Stimulated activated CD4-positive, alpha-beta T cell treated with anti-CD3 and anti-CD28 coated beads, Interleukin-1b, Interleukin-23, amount 100 ng/mL, for 4 hours (primary cell): ENCODE data around the gene UBXN1.
A peak's percentile ranks its signal among the peaks of the same experiment; 100 is the strongest.
"Not testable (repeated sequence)": the region's sequence is repeated elsewhere in the genome, so short reads cannot be mapped to it uniquely, and the experiment has no call there.

ENCODE experiments used
- DNase-seq, 2 donors: peaks; one replicate each; pipeline ENCODE4 v3.0.0-alpha.2; 2020; ENCODE audit warnings: low read depth in 2 of 2

Gene UBXN1

GRCh38 chr11:62708392-62708791 lies 29.5 kb upstream of the UBXN1 start:
- DNase-seq = no peak

- no peak for DNase-seq
Observed at GRCh38 chr11:62707277-62707861, 28.5 kb upstream of the UBXN1 start, which contains the start of the genes BSCL2 and GNG3. Gene BSCL2, minus strand, starts transcription at chr11:62707424. Its CDS starts 229 bp downstream, at chr11:62707195. Gene GNG3, plus strand, starts transcription at chr11:62707676. Its CDS starts 620 bp downstream, at chr11:62708296.

- DNase-seq = no peak
Observed at GRCh38 chr11:62706850-62707247, 28.0 kb upstream of the UBXN1 start.

- DNase-seq = peak; percentile 92 to 94
Observed at GRCh38 chr11:62705880-62706849, 27.3 kb upstream of the UBXN1 start.

GRCh38 chr11:62705413-62705812 lies 26.5 kb upstream of the UBXN1 start:
- no peak for DNase-seq

- not testable (repeated sequence) for DNase-seq
Observed at GRCh38 chr11:62703921-62704320, 25.0 kb upstream of the UBXN1 start.

GRCh38 chr11:62702246-62702645 lies 23.4 kb upstream of the UBXN1 start:
- no peak for DNase-seq

- DNase-seq = peak; percentile 61 to 71
Observed at GRCh38 chr11:62694455-62695167, 15.7 kb upstream of the UBXN1 start.

- DNase-seq = not testable (repeated sequence)
Observed at GRCh38 chr11:62693624-62694023, 14.8 kb upstream of the UBXN1 start.

- DNase-seq = no peak
Observed at GRCh38 chr11:62689421-62690183, 10.7 kb upstream of the UBXN1 start, which contains the start of gene LRRN4CL. Gene LRRN4CL, minus strand, starts transcription at chr11:62689530. Its CDS starts 1,022 bp downstream, at chr11:62688508.

GRCh38 chr11:62688491-62688890 lies 9.6 kb upstream of the UBXN1 start:
- no peak for DNase-seq

GRCh38 chr11:62687508-62688396 lies 8.9 kb upstream of the UBXN1 start:
- no peak for DNase-seq

GRCh38 chr11:62682518-62682917 lies 3.6 kb upstream of the UBXN1 start:
- DNase-seq = no peak

- peak in 1 of 2 donors; percentile 23 for DNase-seq
Observed at GRCh38 chr11:62680825-62681240, 2.0 kb upstream of the UBXN1 start.

GRCh38 chr11:62678433-62678769 lies 472 bp downstream of the UBXN1 start:
- DNase-seq = no peak

- no peak for DNase-seq
Observed at GRCh38 chr11:62677714-62678113, 1.2 kb downstream of the UBXN1 start.

GRCh38 chr11:62677156-62677555 lies 1.7 kb downstream of the UBXN1 start:
- no peak for DNase-seq

GRCh38 chr11:62676698-62677097 lies 2.2 kb downstream of the UBXN1 start:
- no peak for DNase-seq

GRCh38 chr11:62675415-62675814 lies 3.5 kb downstream of the UBXN1 start:
- not testable (repeated sequence) for DNase-seq

- no peak for DNase-seq
Observed at GRCh38 chr11:62673196-62673525, 5.7 kb downstream of the UBXN1 start.
